Stimulated activated CD8-positive, alpha-beta memory T cell treated with anti-CD3 and anti-CD28 coated beads, Interleukin-15, amount 100 ng/mL, for 4 hours (primary cell): ENCODE measurements around the gene TM7SF3.

Experiments
- DNase-seq, 2 donors: peaks; one replicate each; pipeline ENCODE4 v3.0.0-alpha.2; 2020; ENCODE audit warnings: low read depth in 2 of 2

TM7SF3 gene

GRCh38 chr12:27015730-27016076 lies 1.5 kb upstream of the TM7SF3 start:
- no peak for DNase-seq

- DNase-seq, result no peak
Observed at GRCh38 chr12:27014859-27015729, 910 bp upstream of the TM7SF3 start.

- no peak for DNase-seq
Observed at GRCh38 chr12:27013611-27014084, 536 bp downstream of the TM7SF3 start.

GRCh38 chr12:27012982-27013255 lies 1.3 kb downstream of the TM7SF3 start:
- DNase-seq, result no peak

GRCh38 chr12:27012239-27012981 lies 1.8 kb downstream of the TM7SF3 start:
- no peak for DNase-seq

- no peak for DNase-seq
Observed at GRCh38 chr12:27009881-27010301, 4.3 kb downstream of the TM7SF3 start.

GRCh38 chr12:27008081-27008480 lies 6.1 kb downstream of the TM7SF3 start:
- no peak for DNase-seq

- no peak for DNase-seq
Observed at GRCh38 chr12:27006797-27007467, 7.3 kb downstream of the TM7SF3 start.

GRCh38 chr12:27005495-27005894 lies 8.7 kb downstream of the TM7SF3 start:
- DNase-seq, result no peak

GRCh38 chr12:27003421-27004381 lies 10.5 kb downstream of the TM7SF3 start:
- no peak for DNase-seq

- DNase-seq, result no peak
Observed at GRCh38 chr12:27002141-27002540, 12.0 kb downstream of the TM7SF3 start.

GRCh38 chr12:27001663-27002062 lies 12.5 kb downstream of the TM7SF3 start:
- no peak for DNase-seq

GRCh38 chr12:27000961-27001360 lies 13.2 kb downstream of the TM7SF3 start:
- DNase-seq, result no peak

GRCh38 chr12:26997003-26997402 lies 17.2 kb downstream of the TM7SF3 start:
- DNase-seq, result no peak

GRCh38 chr12:26995706-26996105 lies 18.5 kb downstream of the TM7SF3 start:
- no peak for DNase-seq

- DNase-seq, result no peak
Observed at GRCh38 chr12:26994109-26994508, 20.1 kb downstream of the TM7SF3 start.

GRCh38 chr12:26991826-26992225 lies 22.4 kb downstream of the TM7SF3 start:
- DNase-seq, result no peak

- no peak for DNase-seq
Observed at GRCh38 chr12:26989873-26990272, 24.3 kb downstream of the TM7SF3 start.

GRCh38 chr12:26988703-26989102 lies 25.5 kb downstream of the TM7SF3 start:
- no peak for DNase-seq

- DNase-seq, result no peak
Observed at GRCh38 chr12:26987634-26988424, 26.4 kb downstream of the TM7SF3 start.

GRCh38 chr12:26982866-26983265 lies 31.3 kb downstream of the TM7SF3 start:
- no peak for DNase-seq
